Measurements from ENCODE around the gene SFXN5. TPM values are rescaled to one million over a fixed set of nuclear protein-coding genes. Genes with fewer than 3 reads are reported as not detected.
A peak's percentile ranks its signal among the peaks of the same experiment; 100 is the strongest.

SFXN5 gene
- polyA plus RNA-seq, 3 donors: 5.9 to 28.6 (median 9.5) TPM

- no peak for TF ChIP-seq CTCF (IDR thresholded peaks at IDR 0.05)
- Histone ChIP-seq H3K4me1 (ENCODE audit: control insufficient read depth in 1 of 2, insufficient read depth in 2 of 2, low read length in 2 of 2) (peaks cover 16 to 30% of the 10 kb centered on the region in 2 donors), H3K9ac (ENCODE audit: insufficient read depth, low read length, poor library complexity, severe bottlenecking) (no peak overlapping the region), H3K9me3 (replicated peaks in 1 of 2; ENCODE audit: control insufficient read depth in 1 of 2, insufficient read depth in 1 of 2, low read length in 2 of 2) (peaks cover 3 to 39% of the 10 kb centered on the region in 2 donors), H3K4me3 (replicated peaks in 1 of 3; ENCODE audit: low read depth in 2 of 3, low read length in 3 of 3) (no peak overlapping the region), H3K4me2 (replicated peaks; ENCODE audit: extremely low read depth, low read length, poor library complexity, severe bottlenecking) (no peak overlapping the region), H4K20me1 (ENCODE audit: insufficient read depth, low read length) (no peaks in the 10 kb centered on the region), H3K27me3 (ENCODE audit: control insufficient read depth in 2 of 2, insufficient read depth in 2 of 2, low read length in 2 of 2) (peaks cover 85 to 93% of the 10 kb centered on the region in 2 donors), H3K79me2 (ENCODE audit: insufficient read depth, low read length) (no peaks in the 10 kb centered on the region), H2AFZ (ENCODE audit: insufficient read depth, low read depth, low read length, poor library complexity, severe bottlenecking) (no peak overlapping the region), H3K27ac (ENCODE audit: low read depth in 1 of 2, low read length in 2 of 2) (no peak overlapping the region), H3K36me3 (replicated peaks in 1 of 2; ENCODE audit: control insufficient read depth in 1 of 2, insufficient read depth in 2 of 2, low read length in 2 of 2) (no peaks in the 10 kb centered on the region)
- H3K27ac Mint-ChIP-seq: peak overlapping the region in 1 of 7 donors; percentile 14
- no peak for DNase-seq
- H3K4me3 Mint-ChIP-seq: peak overlapping the region in 1 of 2 donors; percentile 81
- intact Hi-C loops (cut with micrococcal nuclease): no loop called here
- H3K9me3 Mint-ChIP-seq: peaks cover 0 to 36% (median 14%) of the 10 kb centered on the region in 7 donors
- H3K4me1 Mint-ChIP-seq: peaks cover 15% of the 10 kb centered on the region
- 4% methylated on average over 10 of the region's 17 CpGs for WGBS (ENCODE audit: insufficient coverage)
- H3K36me3 Mint-ChIP-seq: peaks cover 3% of the 10 kb centered on the region in 2 donors
- peaks cover 82 to 93% (median 86%) of the 10 kb centered on the region in 3 donors for H3K27me3 Mint-ChIP-seq (ENCODE audit: low read depth in 3 of 3)
These were observed 156.8 kb downstream of the SFXN5 start for GRCh38 chr2:72914589-72915319.

- no peaks in the 10 kb centered on the region for H4K20me1 ChIP-seq (ENCODE audit: insufficient read depth, low read length)
- no peak overlapping the region for H3K9ac ChIP-seq (ENCODE audit: insufficient read depth, low read length, poor library complexity, severe bottlenecking)
- Mint-ChIP-seq H3K36me3 (peaks cover 3% of the 10 kb centered on the region in 2 donors), H3K27me3 (ENCODE audit: low read depth in 3 of 3) (peaks cover 79 to 93% (median 86%) of the 10 kb centered on the region in 3 donors), H3K9me3 (peaks cover 0 to 39% (median 14%) of the 10 kb centered on the region in 7 donors), H3K4me1 (peaks cover 15% of the 10 kb centered on the region), H3K4me3 (peak overlapping the region in 1 of 2 donors; percentile 81), H3K27ac (no peak overlapping the region)
- H3K79me2 ChIP-seq (ENCODE audit: insufficient read depth, low read length): no peaks in the 10 kb centered on the region
- no peak overlapping the region for H3K4me2 ChIP-seq (replicated peaks; ENCODE audit: extremely low read depth, low read length, poor library complexity, severe bottlenecking)
- DNase-seq: no peak
- no peak overlapping the region for H3K27ac ChIP-seq (ENCODE audit: low read depth in 1 of 2, low read length in 2 of 2)
- no peak overlapping the region for H2AFZ ChIP-seq (ENCODE audit: insufficient read depth, low read depth, low read length, poor library complexity, severe bottlenecking)
- WGBS (ENCODE audit: insufficient coverage): 4% methylated on average over 7 of the region's 7 CpGs
- intact Hi-C loops (cut with micrococcal nuclease): no loop called here
- H3K36me3 ChIP-seq (replicated peaks in 1 of 2; ENCODE audit: control insufficient read depth in 1 of 2, insufficient read depth in 2 of 2, low read length in 2 of 2): no peaks in the 10 kb centered on the region
- peaks cover 16 to 30% of the 10 kb centered on the region in 2 donors for H3K4me1 ChIP-seq (ENCODE audit: control insufficient read depth in 1 of 2, insufficient read depth in 2 of 2, low read length in 2 of 2)
- H3K4me3 ChIP-seq (replicated peaks in 1 of 3; ENCODE audit: low read depth in 2 of 3, low read length in 3 of 3): no peak overlapping the region
- peaks cover 2 to 39% of the 10 kb centered on the region in 2 donors for H3K9me3 ChIP-seq (replicated peaks in 1 of 2; ENCODE audit: control insufficient read depth in 1 of 2, insufficient read depth in 1 of 2, low read length in 2 of 2)
- TF ChIP-seq CTCF (IDR thresholded peaks at IDR 0.05): no peak
- H3K27me3 ChIP-seq (ENCODE audit: control insufficient read depth in 2 of 2, insufficient read depth in 2 of 2, low read length in 2 of 2): peaks cover 85 to 93% of the 10 kb centered on the region in 2 donors
These were observed 157.3 kb downstream of the SFXN5 start for GRCh38 chr2:72914206-72914559.
